NCI-H1092 treated with DMSO at 0.1 percent for 48 hours (cell line): ENCODE data around the gene AVL9.

Source experiments
- DNase-seq: peaks from one replicate; lab custom pipeline; 2025; lab: John Stamatoyannopoulos, UW

The AVL9 gene

GRCh38 chr7:32533276-32534029, 38.2 kb downstream of the AVL9 start:
- DNase-seq = no peak

- DNase-seq = no peak
These were observed 39.9 kb downstream of the AVL9 start for GRCh38 chr7:32535162-32535702.

- DNase-seq = no peak
These were observed 40.7 kb downstream of the AVL9 start for GRCh38 chr7:32536016-32536415.

DNA sequence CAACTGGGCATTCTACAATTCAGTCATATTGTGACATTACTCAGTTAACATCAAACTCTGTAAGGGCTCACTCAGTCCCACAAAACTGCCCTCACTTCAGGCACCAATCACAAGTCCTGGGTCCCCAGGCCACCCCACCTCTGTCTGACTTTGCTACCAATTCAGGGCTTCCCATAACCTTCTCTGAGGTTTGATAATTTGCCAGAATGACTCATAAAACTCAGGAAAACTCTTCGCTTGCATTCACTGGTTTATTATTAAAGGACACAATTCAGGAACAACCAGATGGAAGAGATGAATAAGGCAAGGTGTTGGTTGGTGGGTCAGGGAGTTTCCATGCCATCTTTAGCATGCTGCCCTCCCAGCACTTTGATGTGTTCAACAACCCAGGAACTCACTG, 41.3 kb downstream of the AVL9 start:
- no peak for DNase-seq

DNA sequence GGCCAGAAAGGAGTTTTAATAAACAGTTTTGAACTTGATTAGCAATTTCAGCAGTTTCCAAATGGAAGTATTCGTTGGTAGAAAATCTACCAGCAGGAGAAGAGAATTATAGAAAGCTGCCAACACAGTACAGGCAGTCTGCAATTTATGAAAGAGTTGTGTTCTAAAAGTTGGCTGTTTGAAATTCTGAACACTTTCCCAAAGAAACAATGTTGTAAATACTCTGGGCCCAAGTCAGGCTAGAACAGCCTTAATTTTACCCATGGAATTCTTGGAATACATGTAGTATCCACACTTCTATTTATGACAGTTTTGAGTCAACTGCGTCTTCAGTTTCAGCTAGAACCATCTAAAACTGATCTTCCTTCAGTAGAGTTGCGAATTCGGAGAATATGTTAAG, 42.5 kb downstream of the AVL9 start:
- DNase-seq = no peak

GRCh38 chr7:32539366-32539765, 44.1 kb downstream of the AVL9 start:
- DNase-seq = no peak

DNA sequence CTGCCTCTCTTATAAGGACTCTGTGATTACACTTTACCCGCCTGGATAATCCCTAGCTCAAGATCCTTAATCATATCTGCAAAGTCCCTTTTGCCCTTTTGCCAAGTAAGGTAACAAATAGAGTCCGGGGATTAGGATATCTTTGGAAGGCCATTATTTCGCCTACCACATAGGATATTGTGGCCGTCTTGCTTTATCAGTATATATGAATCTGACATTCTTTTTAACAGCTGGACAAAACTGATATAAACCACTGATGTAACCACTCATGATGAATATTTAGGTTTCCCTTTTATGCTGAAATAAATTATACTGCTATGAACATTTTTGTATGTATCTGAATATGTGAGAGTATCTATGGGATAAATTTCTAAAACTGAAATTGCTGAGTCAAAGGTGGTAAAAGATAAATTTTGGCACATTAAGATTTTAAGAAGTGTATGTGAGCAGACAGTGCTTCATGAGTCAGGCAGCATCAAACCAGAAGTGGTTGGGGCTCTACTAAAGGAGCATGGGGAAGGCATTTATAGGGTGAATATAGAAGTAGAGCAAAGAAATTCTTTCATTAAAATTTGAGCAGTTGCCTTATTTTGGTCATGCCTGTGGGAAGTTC, 44.7 kb downstream of the AVL9 start:
- DNase-seq = no peak

- no peak for DNase-seq
These were observed 47.3 kb downstream of the AVL9 start for GRCh38 chr7:32542595-32542994.

GRCh38 chr7:32559480-32559879, 64.2 kb downstream of the AVL9 start:
- DNase-seq = no peak

DNA sequence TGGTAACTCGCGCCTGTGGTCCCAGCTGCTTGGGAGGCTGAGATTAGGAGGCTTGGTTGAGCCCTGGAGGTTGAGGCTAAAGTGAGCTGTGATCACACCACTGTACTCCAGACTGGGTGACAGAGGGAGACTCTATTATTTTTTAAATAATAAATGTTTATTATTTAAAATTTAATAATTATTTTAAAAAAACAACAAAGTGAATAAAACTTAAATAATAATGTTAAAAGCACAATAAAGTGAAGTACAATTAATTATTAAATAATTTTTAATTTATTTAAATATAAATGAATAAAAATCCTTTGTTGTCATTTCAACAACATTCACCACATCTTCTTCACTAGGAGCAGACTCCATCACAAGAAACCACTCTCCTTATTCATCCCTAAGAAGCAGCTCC, 64.8 kb downstream of the AVL9 start:
- DNase-seq = no peak

GRCh38 chr7:32561613-32562012, 66.3 kb downstream of the AVL9 start:
- no peak for DNase-seq

DNA sequence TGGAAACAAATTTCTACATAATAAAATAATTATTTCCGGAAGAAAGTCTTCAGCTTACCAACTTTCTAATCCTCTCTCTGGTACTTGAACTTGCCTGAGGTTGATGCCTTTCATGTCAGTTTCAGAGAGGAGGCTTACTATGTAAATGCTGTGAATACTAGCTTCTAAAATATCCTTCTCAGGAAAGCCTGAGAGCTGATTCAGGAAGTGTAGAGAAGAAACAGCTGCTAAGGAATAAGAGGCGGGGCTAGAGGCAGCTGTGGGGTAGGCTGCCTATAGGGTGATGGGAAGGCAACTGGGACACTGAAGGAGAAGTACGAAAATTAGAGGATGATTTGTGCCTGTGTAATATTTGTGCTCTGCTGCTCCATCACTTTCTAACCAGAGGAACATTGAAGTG, 69.3 kb downstream of the AVL9 start:
- no peak for DNase-seq

- no peak for DNase-seq
These were observed 74.3 kb downstream of the AVL9 start for GRCh38 chr7:32569388-32570289.

GRCh38 chr7:32573110-32573687, 77.9 kb downstream of the AVL9 start:
- no peak for DNase-seq

GRCh38 chr7:32574626-32575025, 79.3 kb downstream of the AVL9 start:
- DNase-seq = no peak

DNA sequence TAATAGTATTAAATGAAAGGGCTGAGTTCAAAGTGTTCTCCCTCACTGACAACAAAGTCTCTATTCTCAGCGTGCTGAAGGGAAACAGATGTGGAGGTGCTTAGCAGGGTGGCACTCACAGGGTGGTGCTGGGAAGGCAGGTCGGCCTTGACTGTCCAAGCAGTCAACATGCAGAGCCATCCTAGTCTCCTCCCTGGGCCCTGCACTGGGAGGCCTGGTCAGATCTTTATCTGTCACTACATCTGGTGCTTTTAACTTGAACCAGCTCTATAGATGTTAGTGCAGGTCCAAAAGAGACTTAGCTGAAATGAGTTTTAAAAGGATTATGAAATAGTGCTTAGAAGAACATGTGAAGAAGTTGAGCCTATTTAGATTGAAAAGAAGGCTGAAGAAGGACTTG, 82.1 kb downstream of the AVL9 start:
- no peak for DNase-seq

DNA sequence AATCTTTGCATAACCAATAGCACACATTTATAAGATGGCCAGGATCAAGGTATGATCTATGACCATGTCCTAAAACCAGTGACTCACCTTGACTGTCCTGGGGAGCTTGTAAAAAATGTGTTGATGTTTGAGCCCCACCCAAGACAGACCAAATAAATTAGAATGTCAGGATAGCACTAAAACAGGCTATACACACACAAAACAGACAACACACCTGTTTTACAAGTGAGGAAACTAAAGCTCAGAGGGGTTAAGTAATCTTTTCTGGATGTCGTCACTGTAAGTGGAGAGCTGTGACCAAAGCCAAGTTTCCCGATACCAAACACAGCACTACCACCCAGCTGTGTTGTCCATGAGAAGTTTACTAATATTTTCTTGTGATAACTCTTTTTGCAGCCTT, 84.5 kb downstream of the AVL9 start:
- no peak for DNase-seq

- DNase-seq = no peak
These were observed 85.4 kb downstream of the AVL9 start for GRCh38 chr7:32580646-32581045.

GRCh38 chr7:32582036-32582435, 86.7 kb downstream of the AVL9 start:
- DNase-seq = no peak

DNA sequence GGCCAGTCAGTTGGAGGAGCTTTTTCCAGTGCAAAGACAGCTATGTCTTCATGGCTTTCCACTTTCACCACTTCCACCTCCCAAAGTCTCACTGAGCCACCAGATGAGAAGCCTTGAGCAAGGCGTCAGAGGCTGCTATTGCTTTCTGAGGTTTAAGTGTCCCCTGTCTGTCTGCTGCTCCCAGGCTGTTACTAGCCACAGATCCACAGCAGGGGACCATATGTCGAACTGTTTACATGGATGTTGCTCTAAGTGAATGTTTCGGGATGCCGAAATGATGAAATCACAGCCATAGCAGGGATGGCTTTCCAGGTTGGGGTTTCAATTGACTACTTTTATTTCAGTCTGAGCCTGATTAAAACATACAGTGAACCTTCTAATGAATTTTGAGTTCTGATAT, 88.5 kb downstream of the AVL9 start:
- no peak for DNase-seq

GRCh38 chr7:32586291-32587221, 91.3 kb downstream of the AVL9 start:
- DNase-seq = no peak
